Activated T-cell treated with anti-CD3 and anti-CD28 coated beads for 1 hour (primary cell): ENCODE measurements around the gene BCL2L15.
"Not testable (repeated sequence)": the region's sequence is repeated elsewhere in the genome, so short reads cannot be mapped to it uniquely, and the experiment has no call there.

Experiments
- DNase-seq: peaks from one replicate; pipeline ENCODE4 v3.0.0-alpha.2; 2020; ENCODE audit warnings: low read depth

The BCL2L15 gene

DNA sequence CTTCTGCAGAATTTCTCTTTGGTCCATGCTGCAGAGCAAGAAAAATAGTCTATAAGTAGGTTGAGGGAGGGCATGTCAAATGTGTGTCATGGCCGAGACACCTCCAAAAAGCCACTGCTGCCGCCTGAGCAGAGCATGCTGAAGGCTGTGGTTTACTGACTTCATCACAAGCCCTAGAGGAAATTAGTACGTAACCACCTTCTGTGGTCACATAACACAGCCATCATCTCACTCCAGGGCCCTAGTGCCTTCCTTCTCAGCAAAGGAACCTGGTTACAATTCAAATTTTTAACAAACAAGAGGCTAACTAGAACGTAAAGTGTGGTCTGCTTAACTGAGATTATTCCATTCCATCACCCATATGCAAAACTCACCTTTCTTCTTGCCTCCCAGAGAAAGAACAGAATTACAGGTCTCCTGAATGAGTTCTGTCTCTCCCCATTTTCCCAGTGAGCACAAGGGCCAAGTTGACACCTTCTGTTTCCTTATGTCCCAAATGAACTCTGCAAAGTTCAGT lies 15.7 kb downstream of the BCL2L15 start, which contains the start of gene PTPN22:
Gene PTPN22, minus strand, starts transcription at position 116 of the 517 bp plus-strand sequence.
- DNase-seq = peak; percentile 63

- no peak for DNase-seq
These were observed 16.6 kb downstream of the BCL2L15 start for GRCh38 chr1:113870778-113871177.

DNA sequence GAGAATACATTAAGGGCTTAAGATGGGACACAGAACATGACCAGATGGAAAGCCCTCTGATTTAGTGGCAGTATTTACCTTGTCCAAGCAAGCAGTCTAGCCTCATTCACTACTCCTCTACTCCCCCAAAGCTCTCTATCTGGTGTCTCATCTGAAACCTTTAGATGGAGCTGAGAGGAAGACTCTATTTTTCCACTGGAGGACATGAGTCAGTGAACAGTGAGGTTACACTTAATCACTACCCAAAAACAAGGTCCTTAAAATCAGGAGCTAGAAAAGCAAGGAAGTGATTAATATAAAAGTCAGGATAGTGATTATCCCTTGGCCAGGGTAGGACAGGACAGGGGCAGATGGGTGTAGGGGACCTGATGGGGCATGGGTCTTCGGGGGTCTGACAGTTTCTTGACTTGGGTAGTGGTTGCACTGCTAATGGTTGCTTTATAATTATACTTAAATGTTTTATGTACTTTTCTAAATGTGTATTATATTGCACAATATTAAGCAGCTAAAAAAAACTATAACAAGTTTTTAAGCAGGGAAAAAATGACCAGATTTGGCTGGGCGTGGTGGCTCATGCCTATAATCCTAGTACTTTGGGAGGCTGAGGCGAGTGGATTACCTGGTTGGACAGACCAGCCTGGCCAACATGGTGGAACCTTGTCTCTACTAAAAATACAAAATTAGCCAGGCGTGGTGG lies 18.8 kb downstream of the BCL2L15 start:
- no peak for DNase-seq

DNA sequence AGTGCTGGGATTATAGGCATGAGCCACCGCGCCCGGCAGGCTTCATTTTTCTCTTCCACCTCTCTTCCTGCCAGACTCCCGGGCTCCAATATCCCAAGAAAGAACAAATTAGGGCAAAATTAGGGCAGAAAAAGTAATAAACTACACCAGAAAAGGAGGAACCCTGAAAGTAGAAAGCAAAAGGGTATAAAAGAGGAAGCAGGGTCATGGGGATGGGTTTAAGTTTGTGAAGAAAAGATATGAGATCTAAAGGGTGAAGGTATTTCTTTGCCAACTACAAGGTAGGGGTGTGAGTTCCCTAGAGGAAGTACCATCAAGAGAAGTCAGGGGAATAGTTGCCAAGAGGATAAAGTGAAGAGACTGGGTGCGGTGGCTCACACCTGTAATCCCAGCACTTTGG lies 25.7 kb downstream of the BCL2L15 start:
- DNase-seq = no peak

- DNase-seq = no peak
These were observed 26.5 kb downstream of the BCL2L15 start for GRCh38 chr1:113860891-113861290.

- no peak for DNase-seq
These were observed 27.8 kb downstream of the BCL2L15 start for GRCh38 chr1:113859478-113860175.

GRCh38 chr1:113858982-113859381 lies 28.4 kb downstream of the BCL2L15 start:
- DNase-seq = no peak

DNA sequence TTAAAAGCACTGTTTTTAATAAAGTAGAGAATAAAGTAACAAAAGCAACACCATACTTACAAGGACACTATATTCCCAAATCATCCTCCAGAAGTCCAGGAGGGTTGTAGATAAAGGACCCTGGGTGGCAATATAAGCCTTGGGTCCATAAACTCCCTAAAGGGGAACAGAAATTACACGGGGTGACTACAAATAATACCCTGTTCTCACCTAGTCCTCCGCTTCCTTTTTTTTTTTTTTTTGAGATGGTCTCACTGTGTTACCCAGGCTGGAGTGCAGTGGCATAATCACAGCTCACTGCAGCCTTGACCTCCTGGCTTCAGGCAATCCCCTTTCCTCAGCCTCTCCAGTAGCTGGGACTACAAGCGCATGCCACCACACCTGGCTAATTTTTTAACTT lies 29.0 kb downstream of the BCL2L15 start:
- DNase-seq = no peak

DNA sequence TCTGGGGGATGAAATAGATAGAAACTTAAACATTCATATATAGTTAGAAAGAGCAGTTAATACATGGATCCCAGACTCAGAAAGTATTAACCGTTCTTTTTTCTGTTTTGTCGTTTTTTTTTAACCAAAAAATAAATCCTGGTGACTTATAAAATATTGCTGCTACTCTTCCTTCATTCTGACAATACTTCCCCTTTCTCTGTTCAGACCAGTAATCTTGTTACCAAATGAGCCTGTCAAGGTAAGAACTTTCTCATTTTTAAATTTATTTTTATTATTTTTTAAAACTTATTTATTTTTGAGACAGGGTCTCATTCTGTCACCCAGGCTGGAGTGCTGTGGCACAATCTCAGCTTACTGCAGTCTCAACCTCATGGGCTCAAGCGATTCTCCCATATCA lies 29.6 kb downstream of the BCL2L15 start:
- DNase-seq = no peak

DNA sequence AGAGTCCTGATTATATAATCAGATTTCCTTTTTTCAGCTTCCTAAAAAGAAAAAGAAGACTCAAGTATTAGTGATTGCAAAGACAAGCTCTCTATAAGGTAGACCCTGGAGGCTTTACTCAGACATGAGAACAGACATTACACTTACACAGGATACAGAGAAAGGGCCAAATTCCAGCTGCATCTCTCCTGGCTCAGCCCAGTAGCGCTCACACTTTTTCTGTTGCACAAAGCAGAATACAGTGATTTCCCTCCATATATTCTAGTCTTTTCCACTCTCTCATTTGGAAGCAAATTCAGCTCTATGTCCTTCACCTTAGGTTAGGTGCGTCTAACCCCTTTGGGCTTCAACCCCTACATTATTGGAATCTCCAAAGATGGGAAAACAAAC lies 31.0 kb downstream of the BCL2L15 start:
- no peak for DNase-seq

GRCh38 chr1:113855630-113856400 lies 31.6 kb downstream of the BCL2L15 start:
- no peak for DNase-seq

GRCh38 chr1:113854234-113854633 lies 33.1 kb downstream of the BCL2L15 start:
- DNase-seq = no peak

- DNase-seq = not testable (repeated sequence)
These were observed 34.7 kb downstream of the BCL2L15 start for GRCh38 chr1:113852694-113853093.

- DNase-seq = no peak
These were observed 37.1 kb downstream of the BCL2L15 start for GRCh38 chr1:113850127-113850796.

GRCh38 chr1:113849072-113849471 lies 38.3 kb downstream of the BCL2L15 start:
- DNase-seq = no peak

DNA sequence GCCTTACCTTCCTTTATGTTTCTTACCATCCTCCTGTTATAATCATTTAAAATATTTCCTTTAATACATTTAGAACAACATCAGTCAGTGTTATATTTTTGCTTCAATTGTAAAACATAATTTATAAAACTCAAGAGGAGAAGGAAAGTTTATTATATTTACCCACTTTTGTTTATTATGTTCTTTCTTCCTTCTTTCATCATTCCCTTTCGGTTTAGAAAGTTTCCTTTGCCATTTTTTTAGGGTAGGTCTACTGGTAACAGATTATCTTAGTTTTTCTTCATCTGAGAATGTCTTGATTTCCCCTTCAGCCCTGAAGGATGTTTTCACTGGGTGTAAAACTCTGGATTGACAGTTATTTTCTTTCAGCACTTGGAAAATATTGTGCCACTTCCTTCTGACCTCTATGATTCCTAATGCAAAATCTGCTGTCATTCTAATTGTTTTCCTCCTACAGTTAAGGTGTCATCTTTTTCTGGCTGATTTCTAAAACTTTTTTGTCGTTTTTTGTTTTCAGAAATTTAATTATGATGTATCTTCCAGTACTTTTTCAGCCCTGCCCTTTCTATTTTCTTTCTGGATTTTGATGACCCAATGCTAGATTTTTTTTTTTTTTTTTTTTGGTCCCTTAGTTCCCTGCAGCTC lies 40.9 kb downstream of the BCL2L15 start:
- no peak for DNase-seq

DNA sequence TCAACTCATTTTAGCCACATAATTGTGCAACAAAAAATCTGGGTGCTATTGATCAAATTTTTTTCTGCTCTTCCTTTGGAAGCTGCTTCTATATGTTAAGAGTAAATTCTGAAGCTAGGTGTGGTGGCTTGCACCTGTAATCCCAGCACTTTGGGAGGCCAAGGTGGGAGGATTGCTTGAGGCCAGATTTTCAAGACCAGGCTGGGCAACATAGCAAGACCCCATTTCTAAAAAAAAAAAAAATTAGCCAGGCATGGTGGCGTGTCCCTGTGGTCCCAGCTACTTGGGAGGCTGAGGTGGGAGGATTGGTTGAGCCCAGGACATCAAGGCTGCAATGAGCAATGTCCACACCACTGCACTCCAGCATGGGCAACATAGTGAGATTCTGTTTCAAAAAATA lies 50.8 kb downstream of the BCL2L15 start:
- no peak for DNase-seq

DNA sequence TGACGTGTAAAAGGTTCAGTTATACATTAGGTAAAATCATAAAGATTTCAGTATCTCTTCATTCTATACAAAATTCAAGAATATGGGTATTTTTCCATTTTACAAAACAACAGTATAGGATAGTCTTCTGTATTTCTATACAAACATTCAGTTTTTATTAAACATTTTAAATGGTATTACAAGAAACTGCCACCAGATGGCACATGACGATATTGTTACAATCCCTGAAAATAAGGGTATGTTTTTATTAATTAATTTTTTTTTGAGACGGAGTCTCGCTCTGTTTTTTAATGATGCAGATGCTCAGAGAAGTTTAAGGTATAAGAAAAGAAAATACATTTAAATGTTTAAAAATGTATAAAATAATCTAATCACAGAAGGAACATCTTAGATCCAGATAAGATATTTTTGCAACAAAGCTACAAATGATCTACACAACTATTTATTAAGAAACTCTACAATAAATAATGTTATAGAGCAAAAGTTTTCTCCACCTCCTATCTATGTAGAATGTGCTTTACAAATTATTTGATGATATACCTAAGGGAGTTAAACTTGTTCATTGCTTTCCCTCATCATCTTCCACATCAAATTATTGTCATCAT lies 51.6 kb downstream of the BCL2L15 start:
- no peak for DNase-seq

DNA sequence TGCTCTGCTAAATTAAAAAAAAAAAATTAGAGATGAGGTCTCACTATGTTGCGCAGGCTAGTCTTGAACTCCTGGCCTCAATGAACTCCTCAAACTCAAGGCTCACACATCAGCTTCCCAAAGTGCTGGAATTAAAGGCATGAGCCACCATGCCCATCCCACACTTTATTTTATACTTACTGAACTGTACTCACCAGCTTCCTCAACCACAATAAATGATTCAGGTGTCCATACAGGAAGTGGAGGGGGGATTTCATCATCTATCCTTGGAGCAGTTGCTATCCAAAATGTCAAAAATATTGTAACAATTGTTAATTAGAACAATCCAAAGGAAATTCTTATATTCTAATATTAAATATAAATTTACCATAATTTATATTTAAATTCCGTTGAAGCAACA lies 52.7 kb downstream of the BCL2L15 start:
- no peak for DNase-seq
